GM19193 (cell line): Measurements from ENCODE around the gene PDK1.

Experiments used
- POLR2A ChIP-seq: IDR thresholded peaks from 4 replicates; pipeline ENCODE4 v1.6.1; 2011; ENCODE audit not compliant: insufficient read depth, insufficient read length; ENCODE audit errors: extremely low read depth

The PDK1 gene

GRCh38 chr2:172574965-172575364 is 19.1 kb downstream of the PDK1 start:
- no peak for TF ChIP-seq POLR2A

- TF ChIP-seq POLR2A = no peak
Observed at GRCh38 chr2:172578054-172578453, 22.2 kb downstream of the PDK1 start.

GRCh38 chr2:172578860-172579512 is 23.1 kb downstream of the PDK1 start:
- TF ChIP-seq POLR2A = no peak

- TF ChIP-seq POLR2A = no peak
Observed at GRCh38 chr2:172580544-172580943, 24.7 kb downstream of the PDK1 start.

GRCh38 chr2:172582656-172583055 is 26.8 kb downstream of the PDK1 start:
- no peak for TF ChIP-seq POLR2A

- no peak for TF ChIP-seq POLR2A
Observed at GRCh38 chr2:172586245-172586891, 30.5 kb downstream of the PDK1 start.

GRCh38 chr2:172588931-172589330 is 33.0 kb downstream of the PDK1 start:
- no peak for TF ChIP-seq POLR2A

GRCh38 chr2:172596776-172597175 is 40.9 kb downstream of the PDK1 start:
- no peak for TF ChIP-seq POLR2A

- no peak for TF ChIP-seq POLR2A
Observed at GRCh38 chr2:172597176-172597842, 41.4 kb downstream of the PDK1 start.

GRCh38 chr2:172599947-172600346 is 44.1 kb downstream of the PDK1 start:
- no peak for TF ChIP-seq POLR2A

GRCh38 chr2:172600557-172601008 is 44.7 kb downstream of the PDK1 start:
- TF ChIP-seq POLR2A = no peak

- no peak for TF ChIP-seq POLR2A
Observed at GRCh38 chr2:172606285-172606684, 50.4 kb downstream of the PDK1 start.

GRCh38 chr2:172607379-172607928 is 51.6 kb downstream of the PDK1 start:
- TF ChIP-seq POLR2A = no peak

- no peak for TF ChIP-seq POLR2A
Observed at GRCh38 chr2:172609488-172609887, 53.6 kb downstream of the PDK1 start.

GRCh38 chr2:172612051-172612450 is 56.2 kb downstream of the PDK1 start:
- no peak for TF ChIP-seq POLR2A
